HL-60/S4 treated with phorbol 12-myristate 13-acetate at 8.2 ng/mL for 4 days and 3 days (cell line): Measurements from ENCODE around the gene HNRNPUL2.
"Not testable (repeated sequence)": the region's sequence is repeated elsewhere in the genome, so short reads cannot be mapped to it uniquely, and the experiment has no call there.

ENCODE experiments used
- in situ Hi-C: fragments of 300-500 bp; cut with MboI; formaldehyde crosslinking; loops from 2 replicates; pipeline ENCODE4 v1.15.0; 2022; ENCODE audit warnings: low sequenced_read_pairs

The HNRNPUL2 gene

GRCh38 chr11:62705880-62706849 is 21.1 kb downstream of the HNRNPUL2 start:
- in situ Hi-C loops = no loop called here

- in situ Hi-C loops = no loop called here
Measured at GRCh38 chr11:62705413-62705812, 21.8 kb downstream of the HNRNPUL2 start.

GRCh38 chr11:62703921-62704320 is 23.3 kb downstream of the HNRNPUL2 start:
- in situ Hi-C loops = not testable (repeated sequence)

DNA sequence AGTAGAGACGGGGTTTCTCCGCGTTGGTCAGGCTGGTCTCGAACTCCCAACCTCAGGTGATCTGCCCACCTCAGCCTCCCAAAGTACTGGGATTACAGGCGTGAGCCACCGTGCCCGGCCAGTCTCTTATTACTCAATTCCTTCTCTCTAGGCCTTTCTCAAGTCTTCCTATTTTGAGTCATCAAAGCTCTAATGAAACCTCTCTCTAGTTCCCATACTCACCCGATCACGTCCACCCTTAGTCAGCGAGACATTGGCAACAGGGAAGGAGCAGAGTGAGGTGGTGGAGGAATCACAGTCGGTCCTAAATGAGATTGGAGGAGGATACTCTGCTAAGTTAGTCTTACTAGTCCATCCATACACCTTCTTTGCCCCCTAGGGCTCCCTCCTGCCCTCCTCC is 25.0 kb downstream of the HNRNPUL2 start:
- in situ Hi-C loops = no loop called here

DNA sequence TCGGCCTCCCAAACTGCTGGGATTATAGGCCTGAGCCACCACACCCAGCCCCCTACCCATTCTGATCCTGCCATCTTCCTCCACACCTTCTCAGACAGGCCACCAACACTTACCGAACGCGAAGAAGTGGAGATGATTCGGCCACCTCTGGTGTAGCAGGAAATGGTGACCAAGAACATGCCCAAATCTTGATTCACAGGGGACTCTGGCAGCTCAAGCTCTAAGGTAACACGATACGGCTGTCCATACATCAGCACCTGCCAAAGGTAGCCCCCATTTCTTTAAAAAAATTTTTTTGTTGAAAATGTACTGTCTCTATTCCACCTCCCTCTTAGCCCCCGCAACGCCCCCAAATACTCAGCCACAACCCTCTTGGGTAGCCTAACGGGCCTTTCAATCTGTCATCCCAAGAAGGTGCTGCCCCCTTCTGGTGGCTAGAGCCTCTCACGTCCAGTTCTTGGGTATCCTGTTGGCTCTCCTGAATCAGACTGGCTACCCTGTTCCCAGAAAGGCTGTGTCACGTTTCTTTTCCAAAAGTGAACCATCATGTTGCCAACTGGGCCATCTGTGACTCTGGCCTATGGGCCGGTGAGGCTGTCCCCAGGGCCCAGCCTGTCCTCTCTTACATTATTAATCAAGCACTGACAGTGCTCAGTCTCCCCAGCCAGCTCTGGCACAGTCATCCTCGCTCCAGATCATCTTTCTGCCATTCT is 32.6 kb downstream of the HNRNPUL2 start:
- in situ Hi-C loops = no loop called here

DNA sequence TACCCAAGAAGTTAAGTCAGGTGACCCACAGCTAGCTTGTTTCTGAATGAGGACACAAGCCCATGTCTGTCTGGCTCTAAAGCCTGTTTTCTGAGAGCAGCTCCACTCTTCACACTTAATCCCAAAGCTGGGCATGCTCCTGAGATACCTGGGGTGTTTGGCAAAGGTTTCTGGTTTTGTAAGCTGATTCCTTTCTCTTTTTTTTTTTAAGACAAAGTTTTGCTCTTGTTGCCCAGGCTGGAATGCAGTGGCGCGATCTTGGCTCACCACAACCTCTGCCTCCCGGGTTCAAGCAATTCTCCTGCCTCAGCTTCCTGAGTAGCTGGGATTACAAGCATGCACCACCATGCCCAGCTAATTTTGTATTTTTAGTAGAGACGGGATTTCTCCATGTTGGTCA is 33.6 kb downstream of the HNRNPUL2 start:
- in situ Hi-C loops = not testable (repeated sequence)

DNA sequence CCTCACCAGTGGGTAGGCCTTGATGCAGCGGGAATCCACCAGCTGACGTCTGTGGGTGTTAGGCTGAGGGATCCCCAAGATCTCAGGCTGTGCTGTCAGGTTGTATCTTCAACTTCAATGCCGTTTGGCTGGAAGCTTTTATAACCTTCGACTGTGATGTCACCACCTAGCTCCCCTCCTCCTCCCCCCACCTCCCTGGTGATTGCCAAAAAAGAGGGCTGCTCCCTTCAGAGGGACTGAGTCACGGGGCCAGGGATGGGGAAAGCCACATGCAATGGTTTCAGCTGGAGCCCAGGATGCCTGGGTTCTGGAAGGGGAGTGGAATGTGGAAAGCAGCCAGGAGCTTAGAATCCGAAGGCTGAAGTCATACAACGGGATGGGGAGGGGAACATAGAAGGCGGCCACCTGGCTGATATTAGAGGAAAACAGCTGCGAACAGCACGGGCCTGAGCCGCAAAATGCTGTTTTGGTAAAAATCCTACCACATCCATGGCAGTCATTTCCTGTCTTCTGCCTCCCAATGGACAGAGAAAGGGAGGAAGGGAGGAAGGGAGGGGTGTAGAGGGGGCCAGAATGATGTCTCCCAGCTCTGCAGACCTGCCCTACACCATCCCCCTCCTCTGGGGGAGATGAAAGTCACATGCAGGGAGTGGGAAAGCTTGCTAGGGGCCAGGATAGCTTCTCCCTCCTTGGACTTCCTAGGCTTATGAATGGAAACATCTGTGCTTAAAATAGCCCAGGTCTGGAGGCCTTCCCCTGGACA is 37.7 kb downstream of the HNRNPUL2 start, which contains the start of gene LRRN4CL:
Gene LRRN4CL, minus strand, starts transcription at position 110 of the 763 bp plus-strand sequence. CDS start 1,022 bp downstream, outside the sequence.
- in situ Hi-C loops = no loop called here

DNA sequence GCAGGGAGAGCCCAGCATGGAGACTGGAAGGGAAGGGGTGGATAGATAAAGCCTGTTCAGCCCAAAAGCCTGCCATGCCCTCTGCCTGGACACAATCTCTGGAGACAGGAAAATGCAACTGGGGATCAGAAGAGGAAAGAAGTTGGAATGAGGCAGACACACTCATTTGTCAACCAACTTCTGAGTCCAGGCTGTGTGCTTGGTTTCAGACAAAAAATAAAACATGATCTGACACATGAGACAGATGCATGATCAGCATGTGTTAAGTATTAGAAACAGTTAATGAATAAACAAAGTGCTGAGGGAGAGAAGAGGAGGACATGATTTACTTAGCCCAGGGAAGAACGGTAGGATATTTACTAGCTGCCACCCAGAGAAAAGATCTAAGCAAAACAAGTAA is 38.8 kb downstream of the HNRNPUL2 start:
- in situ Hi-C loops = no loop called here

- in situ Hi-C loops = no loop called here
Measured at GRCh38 chr11:62687508-62688396, 39.5 kb downstream of the HNRNPUL2 start.

- in situ Hi-C loops = no loop called here
Measured at GRCh38 chr11:62682518-62682917, 44.7 kb downstream of the HNRNPUL2 start.

DNA sequence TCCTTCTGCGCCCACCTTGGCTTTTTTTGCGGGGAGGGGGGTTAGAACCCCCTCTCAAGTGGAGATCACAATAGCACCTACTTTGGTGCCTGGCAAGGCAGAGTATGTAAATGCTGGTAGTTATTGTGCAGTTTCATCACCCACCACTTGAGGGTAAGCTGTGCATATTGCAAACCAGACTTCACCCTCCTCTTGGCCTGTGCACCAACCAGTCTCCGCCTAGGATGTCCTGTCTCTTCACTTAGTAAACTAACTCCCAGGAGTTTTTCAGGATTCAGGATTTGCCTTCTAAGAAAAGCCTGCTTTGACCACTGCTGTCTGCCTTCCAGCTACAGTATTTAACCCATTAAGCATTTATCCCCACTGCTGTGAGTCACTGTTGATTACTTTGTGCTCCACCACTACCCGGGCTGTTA is 46.4 kb downstream of the HNRNPUL2 start:
- in situ Hi-C loops = no loop called here

DNA sequence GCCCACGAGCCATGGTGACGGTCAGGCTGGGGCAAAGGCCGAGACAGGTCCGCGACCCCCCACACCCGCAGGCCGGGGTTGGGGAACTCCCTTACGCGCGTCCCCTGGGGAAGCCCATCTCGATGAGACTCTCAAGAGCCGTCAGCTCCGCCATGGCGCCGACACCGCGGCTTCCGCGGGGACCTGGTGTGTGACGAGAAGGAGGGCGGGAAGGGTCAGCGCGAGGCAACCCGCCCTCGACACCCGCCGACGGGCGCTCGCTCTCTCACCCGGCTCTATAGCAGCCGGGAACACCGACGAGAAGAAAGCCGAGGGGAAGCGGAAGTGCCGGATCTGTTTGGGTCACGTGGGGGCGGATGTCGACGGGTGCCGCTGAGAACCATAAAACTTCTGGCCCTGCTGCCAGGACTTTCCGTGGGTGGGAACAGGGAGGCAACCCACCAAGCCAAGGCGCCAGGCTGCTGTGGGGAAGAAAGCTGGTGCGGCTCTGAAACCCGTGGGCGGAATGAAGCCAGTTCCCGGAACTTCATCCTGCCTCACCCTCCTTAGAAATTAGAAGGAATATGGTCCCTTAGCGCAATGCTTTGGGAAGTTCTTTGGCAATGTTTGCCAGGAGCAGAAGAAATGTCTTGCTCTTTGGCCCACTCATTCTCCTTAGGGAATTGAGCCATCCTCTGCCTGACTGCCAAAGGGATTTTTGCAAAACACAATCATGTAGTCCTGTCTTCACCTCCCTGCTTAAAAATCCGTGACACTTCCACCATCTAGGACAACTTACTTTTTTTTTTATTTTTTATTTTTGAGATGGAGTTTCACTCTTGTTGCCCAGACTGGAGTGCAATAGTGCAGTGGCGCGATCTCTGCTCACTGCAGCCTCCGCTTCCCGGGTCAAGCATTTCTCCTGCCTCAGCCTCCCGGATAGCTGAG is 48.2 kb downstream of the HNRNPUL2 start, which contains the start of gene UBXN1:
Gene UBXN1, minus strand, starts transcription at position 304 of the 927 bp plus-strand sequence. Its CDS starts 150 bp downstream, at position 154.
- in situ Hi-C loops = no loop called here

GRCh38 chr11:62678433-62678769 is 48.9 kb downstream of the HNRNPUL2 start:
- in situ Hi-C loops = no loop called here

GRCh38 chr11:62677714-62678113 is 49.5 kb downstream of the HNRNPUL2 start:
- in situ Hi-C loops = no loop called here

GRCh38 chr11:62677156-62677555 is 50.1 kb downstream of the HNRNPUL2 start:
- in situ Hi-C loops = no loop called here

DNA sequence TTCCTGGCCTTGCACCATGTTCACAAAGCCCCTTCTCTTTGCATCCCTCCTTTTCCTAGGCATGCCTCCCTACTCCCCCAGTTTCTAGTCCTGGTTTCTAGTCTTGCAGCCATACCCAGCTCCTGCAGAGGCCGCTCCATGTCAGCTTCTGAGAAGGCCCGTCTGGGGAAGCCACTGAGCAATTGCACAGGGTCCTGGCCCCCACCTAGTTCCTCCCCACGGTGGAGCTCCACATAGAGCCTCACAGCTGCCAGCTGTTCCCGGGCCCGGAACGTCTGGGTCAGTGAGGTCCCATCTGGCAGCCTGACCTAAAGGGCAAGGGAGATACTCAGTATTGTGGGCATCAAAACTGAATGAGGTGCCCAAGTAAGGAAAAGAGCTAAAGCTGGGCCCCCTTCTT is 50.6 kb downstream of the HNRNPUL2 start:
- in situ Hi-C loops = no loop called here

GRCh38 chr11:62675415-62675814 is 51.8 kb downstream of the HNRNPUL2 start:
- in situ Hi-C loops = not testable (repeated sequence)

DNA sequence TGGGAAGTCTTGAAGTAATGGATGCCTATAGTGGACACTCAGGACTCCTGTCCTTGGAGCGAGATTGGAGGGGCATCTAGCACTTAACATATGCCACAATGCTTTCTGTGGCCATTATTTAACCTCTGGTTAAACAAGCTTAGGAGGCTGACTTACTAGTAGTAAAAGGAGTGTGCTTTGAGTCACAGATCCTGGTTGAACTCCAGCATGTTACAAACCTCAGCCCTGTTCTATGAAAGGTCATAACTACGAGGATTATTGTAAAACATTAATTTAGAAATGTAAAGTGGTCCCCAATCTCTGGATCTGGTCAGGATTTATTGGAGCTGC is 54.1 kb downstream of the HNRNPUL2 start:
- in situ Hi-C loops = no loop called here
